ENCODE measurements around the gene OR10C1.

The OR10C1 gene

DNA sequence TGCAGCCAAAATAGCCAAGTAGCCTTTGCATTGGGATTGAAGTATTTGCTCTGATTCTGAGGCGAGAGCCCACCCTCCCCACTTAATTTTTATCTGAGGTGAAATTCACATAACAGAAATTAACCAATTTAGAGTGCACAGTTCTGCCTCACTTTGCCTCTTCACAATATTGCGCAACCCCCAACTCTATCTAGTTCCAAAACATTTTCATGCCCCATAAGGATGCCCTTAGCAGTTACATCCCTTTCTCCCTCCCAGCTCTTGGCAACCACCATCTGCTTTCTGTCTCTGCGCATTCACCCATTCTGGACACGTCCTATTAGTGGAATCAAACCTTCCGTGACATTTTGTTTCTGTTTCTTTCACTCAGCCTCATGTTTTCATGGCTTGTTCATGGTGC is 39.6 kb downstream of the OR10C1 start:
- DNase-seq (ENCODE audit: low spot score): no peak

DNA sequence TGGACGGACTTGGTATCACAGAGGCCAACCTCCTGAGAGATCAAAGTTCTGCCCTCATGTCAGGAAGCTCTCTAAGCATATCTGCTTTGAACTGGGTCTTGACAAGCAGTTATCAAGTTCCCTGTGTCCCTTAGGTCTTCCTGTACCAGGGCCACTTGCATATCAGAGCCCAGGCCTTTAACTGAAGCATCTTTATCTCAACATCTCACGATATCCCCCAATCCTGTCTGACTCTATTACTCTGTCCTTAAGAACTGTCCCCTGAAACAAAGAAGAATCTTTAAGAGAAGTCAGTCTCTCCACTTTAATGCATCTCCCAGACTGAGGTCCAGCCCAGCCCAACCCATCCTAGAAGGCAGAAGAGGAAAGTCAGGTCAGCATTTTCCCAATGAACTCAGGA is 40.5 kb downstream of the OR10C1 start:
- DNase-seq (ENCODE audit: low spot score): no peak

DNA sequence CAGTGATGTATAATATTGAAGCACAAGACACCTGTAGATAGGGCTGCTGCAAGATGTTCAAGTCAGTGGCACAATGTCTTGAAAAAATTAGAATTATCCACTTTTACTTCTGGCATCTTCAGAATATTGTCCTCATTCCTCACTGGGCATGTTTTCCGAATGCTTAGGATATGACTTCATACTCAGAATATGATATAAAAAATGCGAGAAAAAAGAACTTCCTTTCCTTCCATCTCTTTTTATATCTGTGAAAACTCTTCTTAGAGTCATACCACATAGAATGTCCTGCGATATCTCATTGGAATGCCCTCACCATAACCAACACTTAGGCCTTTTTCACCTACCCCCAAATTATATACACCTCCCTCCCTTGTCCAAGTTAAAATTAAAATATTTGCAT is 44.1 kb downstream of the OR10C1 start:
- DNase-seq (ENCODE audit: low spot score): no peak

DNA sequence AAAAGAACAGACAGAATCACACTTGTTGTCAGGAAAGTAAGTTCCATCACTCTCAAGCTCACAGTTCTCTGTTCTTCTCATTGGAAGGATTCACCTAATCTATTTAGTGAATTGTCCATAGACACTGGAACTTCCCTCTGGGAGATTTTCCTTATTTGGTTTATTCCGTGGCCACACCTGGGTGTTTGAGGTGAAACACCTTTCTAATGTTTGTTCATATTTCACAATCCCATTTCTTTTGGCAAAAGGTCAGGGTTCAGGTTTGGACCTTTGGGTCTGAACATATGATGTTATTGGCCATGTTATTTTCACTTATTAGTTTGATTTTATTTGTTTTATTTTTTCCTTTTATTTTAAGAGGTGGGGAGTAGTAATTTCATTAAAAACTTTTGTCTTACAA is 44.6 kb downstream of the OR10C1 start:
- DNase-seq (ENCODE audit: low spot score): no peak

DNA sequence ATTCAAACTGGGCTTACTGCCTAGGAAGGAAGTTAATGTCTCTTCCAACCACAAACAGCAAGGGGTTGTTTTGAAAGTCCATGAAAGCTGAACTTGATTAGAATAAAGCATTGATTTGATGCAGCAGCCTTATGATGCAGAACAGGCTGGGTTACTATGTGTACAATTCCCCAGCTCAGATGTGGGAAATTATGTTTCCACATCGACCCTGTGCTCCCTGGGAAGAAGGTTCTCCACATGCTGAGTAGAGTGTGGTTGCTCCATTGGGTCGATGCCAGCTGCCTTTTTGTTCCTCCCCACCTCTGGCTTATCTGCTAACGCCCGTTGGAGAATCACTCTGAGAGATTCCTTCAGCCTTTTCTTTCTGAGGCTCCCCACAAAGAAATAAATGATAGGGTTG is 47.5 kb downstream of the OR10C1 start:
- DNase-seq (ENCODE audit: low spot score): no peak

DNA sequence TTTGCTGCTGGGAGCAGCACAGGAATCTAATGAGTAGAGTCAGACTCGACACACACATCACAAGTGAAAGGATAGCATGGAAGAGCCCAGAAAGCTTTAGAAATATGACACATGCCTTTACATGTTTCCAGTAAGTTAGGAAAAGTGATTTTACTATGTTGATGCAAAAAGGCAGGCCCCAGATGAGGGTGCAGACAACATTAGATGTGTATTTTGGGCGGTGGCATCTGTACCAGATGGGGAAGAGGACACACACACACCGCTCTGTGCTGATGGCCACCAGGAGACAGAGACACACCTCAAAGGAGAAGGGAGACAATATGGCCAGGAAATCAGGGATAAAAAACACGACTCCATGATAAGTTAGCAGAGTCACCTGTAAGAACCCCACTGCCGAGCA is 48.0 kb downstream of the OR10C1 start:
- no peak for DNase-seq (ENCODE audit: low spot score)

DNA sequence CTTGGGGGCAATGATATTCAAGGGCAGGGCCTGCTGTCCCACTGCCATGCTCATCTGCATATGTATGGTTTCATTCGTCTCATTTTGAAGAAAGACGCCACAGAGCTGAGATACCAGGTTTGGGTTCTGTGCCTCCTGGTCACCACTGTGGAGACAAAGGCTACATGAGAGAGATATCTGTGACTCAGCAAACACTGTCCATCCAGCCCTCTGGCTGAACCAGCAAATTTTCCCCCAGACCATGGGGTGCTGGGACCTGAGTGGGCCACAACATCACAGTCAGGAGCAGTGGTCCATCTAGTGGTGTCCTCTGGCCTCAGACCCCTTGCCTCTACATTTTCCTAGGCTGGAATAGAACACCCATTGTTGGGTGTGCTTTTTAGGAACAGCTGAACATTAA is 48.6 kb downstream of the OR10C1 start, which contains the start of gene MAS1L:
Gene MAS1L (minus strand): TSS at position 297 of the 400 bp plus-strand sequence. CDS start 54 bp downstream, at position 243.
- no peak for DNase-seq (ENCODE audit: low spot score)

DNA sequence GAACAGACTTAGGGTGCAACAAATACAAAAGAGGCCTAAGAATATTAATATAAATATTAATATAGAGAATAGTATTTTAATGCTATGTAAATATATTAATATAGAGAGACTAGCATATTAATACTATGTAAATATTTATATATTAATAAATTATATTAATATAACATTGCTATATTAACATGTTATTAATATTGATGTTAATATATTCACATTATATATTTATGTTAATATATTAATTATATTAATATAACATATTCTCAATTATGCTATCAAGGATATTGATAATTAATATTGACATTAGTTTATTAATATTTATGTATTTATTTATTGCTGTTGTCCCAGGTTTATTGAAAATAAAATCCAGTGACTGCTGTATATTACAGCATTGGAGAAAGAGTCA is 49.8 kb downstream of the OR10C1 start:
- no peak for DNase-seq (ENCODE audit: low spot score)

DNA sequence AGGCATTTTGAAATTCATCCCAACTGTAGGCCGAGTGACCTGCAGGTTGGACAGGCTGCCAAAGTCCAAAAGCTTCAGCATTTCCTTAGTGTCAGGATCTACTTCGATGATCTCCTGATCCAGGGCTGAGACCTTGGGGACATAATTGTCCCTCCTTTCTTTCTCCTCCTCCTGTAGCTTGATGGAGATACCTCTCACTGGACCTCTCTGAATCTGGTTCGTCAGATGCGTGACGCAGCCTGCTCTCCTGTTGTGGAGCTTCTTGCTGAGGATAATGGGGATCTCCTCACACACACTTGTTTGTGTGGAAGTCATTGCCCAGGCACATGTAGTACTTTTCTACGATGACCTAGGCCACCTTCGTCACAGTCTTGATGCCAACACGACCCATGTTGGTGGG is 50.2 kb downstream of the OR10C1 start:
- DNase-seq (ENCODE audit: low spot score): no peak

DNA sequence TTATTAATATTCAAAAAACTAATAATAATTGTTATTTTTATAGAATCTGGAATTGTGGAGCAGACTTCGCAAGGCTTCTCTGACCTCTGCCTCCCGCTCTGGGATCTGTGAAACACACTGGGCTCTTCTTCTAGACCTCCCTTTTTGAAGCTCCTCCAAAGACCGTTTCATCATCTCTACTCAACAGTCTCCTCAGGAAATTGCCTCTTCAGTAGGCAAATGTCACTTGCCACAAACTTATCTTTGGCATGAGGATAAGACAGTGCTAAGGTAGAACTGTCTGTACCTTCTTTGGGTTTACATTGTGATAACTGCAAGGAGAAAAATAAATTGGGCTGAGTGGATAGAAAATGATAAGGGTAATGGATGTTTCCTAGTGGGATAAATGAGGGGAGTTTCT is 50.9 kb downstream of the OR10C1 start:
- DNase-seq (ENCODE audit: low spot score): no peak

DNA sequence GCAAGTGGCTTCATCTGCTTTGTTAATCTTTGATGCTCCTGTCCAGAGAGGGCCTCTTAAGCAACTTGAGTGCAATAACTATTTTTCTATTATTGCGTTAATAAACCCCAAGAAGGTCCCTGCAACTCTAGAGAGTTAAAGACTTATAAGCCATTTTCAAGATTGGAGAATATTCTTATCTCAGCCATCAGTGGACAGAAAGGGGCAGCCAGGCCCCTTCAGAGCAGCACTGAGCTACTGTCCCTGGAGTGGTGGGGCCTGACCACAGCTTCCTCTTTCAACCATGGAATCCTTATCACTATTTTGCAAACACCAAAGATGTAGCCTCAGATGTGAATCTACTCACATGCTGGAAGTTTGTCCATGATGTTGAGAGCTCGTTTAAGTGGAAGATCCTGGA is 51.4 kb downstream of the OR10C1 start:
- DNase-seq (ENCODE audit: low spot score): no peak
